HCT116 (cell line): ENCODE measurements around the gene PNMT.

Source experiments
- CTCF ChIP-seq, 3 experiments: fragments of 200-600 bp in 1 of 3; sonication (generic) in 1 of 3; IDR thresholded peaks in 2 of 3; conservative IDR thresholded peaks in 1 of 3; 2 replicates each; pipeline ENCODE4 v1.5.1; 2012 to 2017; ENCODE audit warnings: low read depth in 2 of 3, low read length in 2 of 3, antibody characterized with exemption in 1 of 3, borderline replicate concordance in 1 of 3, control low read depth in 1 of 3, mild to moderate bottlenecking in 1 of 3, mixed read lengths in 1 of 3, mixed run types in 1 of 3, moderate library complexity in 1 of 3; ENCODE audit not compliant: insufficient read depth in 1 of 3
- POLR2A ChIP-seq: IDR thresholded peaks from 2 replicates; pipeline ENCODE4 v1.7.0; 2011; ENCODE audit warnings: borderline replicate concordance; ENCODE audit not compliant: insufficient read depth, insufficient read length; ENCODE audit errors: extremely low read depth
- RAD21 ChIP-seq: IDR thresholded peaks from 2 replicates; pipeline ENCODE4 v1.6.1; 2012; ENCODE audit warnings: low read depth, mild to moderate bottlenecking
- REST ChIP-seq: IDR thresholded peaks from 2 replicates; pipeline ENCODE4 v1.6.1; 2012; ENCODE audit warnings: low read depth

GRCh38 chr17:39624313-39624712 lies 43.9 kb upstream of the PNMT start:
- TF ChIP-seq CTCF (IDR thresholded peaks at IDR 0.05 in 2 of 3, conservative IDR thresholded peaks at IDR 0.05 in 1 of 3; ENCODE audit: borderline replicate concordance in 1 of 3, insufficient read depth in 1 of 3, low read depth in 2 of 3, low read length in 2 of 3) (no peak), RAD21 (no peak), REST (no peak), POLR2A (no peak)
